DOHH2 (cell line): ENCODE results near the gene B4GALT1.

Source experiments
- EZH2phosphoT487 ChIP-seq: fragments of 200-600 bp; sonication (generic); IDR thresholded peaks from 2 replicates; pipeline ENCODE4 v1.6.1; 2017; ENCODE audit warnings: borderline replicate concordance, mild to moderate bottlenecking, antibody characterized with exemption, low read length, moderate library complexity, mixed read lengths
- TF ChIP-seq, protein P1 (sequence below): fragments of 200-600 bp; sonication (generic); IDR thresholded peaks from one replicate; pipeline ENCODE4 v1.5.1; 2014; ENCODE audit warnings: antibody characterized with exemption, mild to moderate bottlenecking, low read depth, low read length; ENCODE audit not compliant: poor library complexity, severe bottlenecking

GRCh38 chr9:33108472-33108871 lies 58.7 kb downstream of the B4GALT1 start:
- TF ChIP-seq, protein P1, sequence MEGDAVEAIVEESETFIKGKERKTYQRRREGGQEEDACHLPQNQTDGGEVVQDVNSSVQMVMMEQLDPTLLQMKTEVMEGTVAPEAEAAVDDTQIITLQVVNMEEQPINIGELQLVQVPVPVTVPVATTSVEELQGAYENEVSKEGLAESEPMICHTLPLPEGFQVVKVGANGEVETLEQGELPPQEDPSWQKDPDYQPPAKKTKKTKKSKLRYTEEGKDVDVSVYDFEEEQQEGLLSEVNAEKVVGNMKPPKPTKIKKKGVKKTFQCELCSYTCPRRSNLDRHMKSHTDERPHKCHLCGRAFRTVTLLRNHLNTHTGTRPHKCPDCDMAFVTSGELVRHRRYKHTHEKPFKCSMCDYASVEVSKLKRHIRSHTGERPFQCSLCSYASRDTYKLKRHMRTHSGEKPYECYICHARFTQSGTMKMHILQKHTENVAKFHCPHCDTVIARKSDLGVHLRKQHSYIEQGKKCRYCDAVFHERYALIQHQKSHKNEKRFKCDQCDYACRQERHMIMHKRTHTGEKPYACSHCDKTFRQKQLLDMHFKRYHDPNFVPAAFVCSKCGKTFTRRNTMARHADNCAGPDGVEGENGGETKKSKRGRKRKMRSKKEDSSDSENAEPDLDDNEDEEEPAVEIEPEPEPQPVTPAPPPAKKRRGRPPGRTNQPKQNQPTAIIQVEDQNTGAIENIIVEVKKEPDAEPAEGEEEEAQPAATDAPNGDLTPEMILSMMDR, result no peak
- no peak for TF ChIP-seq EZH2phosphoT487
